ENCODE measurements around the gene PTPRZ1. TPM values are rescaled to one million over a fixed set of nuclear protein-coding genes. Genes with fewer than 3 reads are reported as not detected.

The PTPRZ1 gene
- total RNA-seq, 1 experiment from 2014 or later, result 105 TPM

GRCh38 chr7:121954803-121955202 is 81.8 kb downstream of the PTPRZ1 start:
- TF ChIP-seq ZNF416 (CRISPR knock-in tag; IDR thresholded peaks at IDR 0.05) (no peak), ZMAT4 (CRISPR knock-in tag; IDR thresholded peaks at IDR 0.05) (no peak), ATF6 (CRISPR knock-in tag; IDR thresholded peaks at IDR 0.05) (no peak), FOXJ3 (CRISPR knock-in tag; IDR thresholded peaks at IDR 0.05; ENCODE audit: borderline replicate concordance) (no peak), FOXP4 (CRISPR knock-in tag; IDR thresholded peaks at IDR 0.05) (no peak), NR1H2 (CRISPR knock-in tag; IDR thresholded peaks at IDR 0.05) (no peak)
- CTCF ChIA-PET, result interaction anchor here (1.0 to 1.5 kb wide), 3 partner anchors 10 to 40 kb away, joined by 5 to 8 read pairs (median 5); no protein-coding TSS in a partner anchor
- Mint-ChIP-seq H3K4me1 (peaks cover 88% of the 10 kb centered on the region), H3K4me3 (no peak overlapping the region), H3K27ac (peak overlapping the region; percentile 77), H3K36me3 (peaks cover 19% of the 10 kb centered on the region), H3K9me3 (no peaks in the 10 kb centered on the region), H3K27me3 (ENCODE audit: low read depth) (no peaks in the 10 kb centered on the region)
- DNase-seq (ENCODE audit: low spot score) (no peak), ATAC-seq (no peak)
- POLR2A ChIA-PET, result no interaction called here

GRCh38 chr7:121957626-121958025 is 84.7 kb downstream of the PTPRZ1 start:
- Mint-ChIP-seq H3K36me3 (peaks cover 10% of the 10 kb centered on the region), H3K4me1 (peaks cover 76% of the 10 kb centered on the region), H3K27ac (peak overlapping the region; percentile 63; the same call in 1 of the 2 replicates), H3K9me3 (no peaks in the 10 kb centered on the region), H3K27me3 (ENCODE audit: low read depth) (no peaks in the 10 kb centered on the region), H3K4me3 (no peak overlapping the region)
- POLR2A ChIA-PET, result no interaction called here
- TF ChIP-seq ATF1 (CRISPR knock-in tag; IDR thresholded peaks at IDR 0.05), result no peak
- no peak for TF ChIP-seq ARID4B (CRISPR knock-in tag; IDR thresholded peaks at IDR 0.05; ENCODE audit: borderline replicate concordance)
- CTCF ChIA-PET, result no interaction called here
- DNase-seq (ENCODE audit: low spot score) (no peak), ATAC-seq (no peak)

- H3K27ac Mint-ChIP-seq, result peak overlapping the region; percentile 97
- peaks cover 9% of the 10 kb centered on the region for H3K9me3 Mint-ChIP-seq
- H3K4me3 Mint-ChIP-seq, result no peak overlapping the region
- DNase-seq (ENCODE audit: low spot score) (no peak), ATAC-seq (no peak)
- ChIA-PET POLR2A (interaction anchor here (1.1 kb wide), 1 partner anchor 23 kb away, joined by 4 read pairs; no protein-coding TSS in a partner anchor), CTCF (interaction anchor here (0.7 to 1.4 kb wide), 3 partner anchors 10 to 37 kb away, joined by 3 to 6 read pairs (median 3); no protein-coding TSS in a partner anchor)
- H3K36me3 Mint-ChIP-seq, result peaks cover 21% of the 10 kb centered on the region
- peaks cover 77% of the 10 kb centered on the region for H3K4me1 Mint-ChIP-seq
- no peaks in the 10 kb centered on the region for H3K27me3 Mint-ChIP-seq (ENCODE audit: low read depth)
- TF ChIP-seq ZNF281 (CRISPR knock-in tag; IDR thresholded peaks at IDR 0.05) (no peak), CBFB (CRISPR knock-in tag; IDR thresholded peaks at IDR 0.05; ENCODE audit: low read depth) (no peak), ARID4B (CRISPR knock-in tag; IDR thresholded peaks at IDR 0.05; ENCODE audit: borderline replicate concordance) (no peak), ZNF425 (CRISPR knock-in tag; conservative IDR thresholded peaks at IDR 0.05) (no peak)
Measured at GRCh38 chr7:121960678-121961077, 87.7 kb downstream of the PTPRZ1 start.

Measured in WTC11 (cell line).